DND-41 (cell line): Measurements from ENCODE around the gene HIC1.
"Not testable (repeated sequence)": the region's sequence is repeated elsewhere in the genome, so short reads cannot be mapped to it uniquely, and the experiment has no call there.

ENCODE experiments used
- CTCF ChIP-seq: IDR thresholded peaks from 2 replicates; pipeline ENCODE4 v1.5.1; 2012; ENCODE audit warnings: borderline replicate concordance, low read length, moderate library complexity, mild to moderate bottlenecking; ENCODE audit not compliant: poor library complexity, severe bottlenecking; ENCODE audit errors: extremely low read depth
- EZH2 ChIP-seq: IDR thresholded peaks from 3 replicates; pipeline ENCODE4 v1.6.1; 2012; ENCODE audit warnings: borderline replicate concordance, low read depth, mild to moderate bottlenecking, moderate library complexity, low read length, inconsistent platforms; ENCODE audit not compliant: severe bottlenecking

- not testable (repeated sequence) for TF ChIP-seq CTCF, EZH2
Measured at GRCh38 chr17:2013220-2013993, 41.5 kb upstream of the HIC1 start.
